ENCODE measurements around the gene PAX8.

DNA sequence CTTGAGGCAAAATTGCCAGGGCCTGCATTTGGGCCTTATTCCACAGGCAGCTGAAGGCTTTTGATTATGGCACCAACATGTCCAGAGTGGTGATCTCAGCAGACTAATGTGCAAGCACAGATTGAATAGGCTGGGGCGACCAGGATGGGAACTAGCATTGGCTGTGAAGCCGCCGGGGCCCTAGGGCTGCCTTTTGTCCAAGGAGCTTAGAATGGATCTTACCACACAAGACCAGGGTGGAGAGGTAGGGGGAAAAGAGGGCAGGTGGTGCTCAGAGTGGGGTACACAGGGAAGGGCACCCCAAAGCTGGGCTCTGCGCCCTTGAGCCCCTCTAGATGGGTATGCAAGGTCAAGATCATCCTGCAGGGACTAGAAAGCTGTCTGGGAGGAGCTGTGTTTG lies 81.9 kb downstream of the PAX8 start:
- TF ChIP-seq CTCF (IDR thresholded peaks at IDR 0.05) = no peak
- TF ChIP-seq POLR2A (IDR thresholded peaks at IDR 0.05) = no peak
- TF ChIP-seq EP300 (IDR thresholded peaks at IDR 0.05) = no peak
- no peak for TF ChIP-seq POLR2AphosphoS5 (IDR thresholded peaks at IDR 0.05)

All from stomach (tissue), 4 donors.